ENCODE data around the gene DENND2D.
"Not testable (repeated sequence)": the region's sequence is repeated elsewhere in the genome, so short reads cannot be mapped to it uniquely, and the experiment has no call there.

Gene DENND2D

GRCh38 chr1:111219557-111220286 is 19.3 kb upstream of the DENND2D start:
- Histone ChIP-seq H3K4me3 (ENCODE audit: low read depth, low read length) (no peak overlapping the region), H3K27ac (no peak overlapping the region), H3K27me3 (replicated peaks) (no peaks in the 10 kb centered on the region), H3K36me3 (replicated peaks) (no peaks in the 10 kb centered on the region)
- DNase-seq = no peak
- in situ Hi-C loops (cut with HindIII; ENCODE audit: low pct_ligation_motif_present, low sequenced_read_pairs) = loop anchor here (25.0 kb wide), 1 partner anchor 193 kb away; no protein-coding TSS in a partner anchor
- TF ChIP-seq, protein P1, sequence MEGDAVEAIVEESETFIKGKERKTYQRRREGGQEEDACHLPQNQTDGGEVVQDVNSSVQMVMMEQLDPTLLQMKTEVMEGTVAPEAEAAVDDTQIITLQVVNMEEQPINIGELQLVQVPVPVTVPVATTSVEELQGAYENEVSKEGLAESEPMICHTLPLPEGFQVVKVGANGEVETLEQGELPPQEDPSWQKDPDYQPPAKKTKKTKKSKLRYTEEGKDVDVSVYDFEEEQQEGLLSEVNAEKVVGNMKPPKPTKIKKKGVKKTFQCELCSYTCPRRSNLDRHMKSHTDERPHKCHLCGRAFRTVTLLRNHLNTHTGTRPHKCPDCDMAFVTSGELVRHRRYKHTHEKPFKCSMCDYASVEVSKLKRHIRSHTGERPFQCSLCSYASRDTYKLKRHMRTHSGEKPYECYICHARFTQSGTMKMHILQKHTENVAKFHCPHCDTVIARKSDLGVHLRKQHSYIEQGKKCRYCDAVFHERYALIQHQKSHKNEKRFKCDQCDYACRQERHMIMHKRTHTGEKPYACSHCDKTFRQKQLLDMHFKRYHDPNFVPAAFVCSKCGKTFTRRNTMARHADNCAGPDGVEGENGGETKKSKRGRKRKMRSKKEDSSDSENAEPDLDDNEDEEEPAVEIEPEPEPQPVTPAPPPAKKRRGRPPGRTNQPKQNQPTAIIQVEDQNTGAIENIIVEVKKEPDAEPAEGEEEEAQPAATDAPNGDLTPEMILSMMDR (IDR thresholded peaks at IDR 0.05; ENCODE audit: low read depth, low read length, missing control alignments) = no peak

GRCh38 chr1:111218701-111219556 is 18.5 kb upstream of the DENND2D start:
- Histone ChIP-seq H3K36me3 (replicated peaks) (no peaks in the 10 kb centered on the region), H3K4me3 (ENCODE audit: low read depth, low read length) (no peak overlapping the region), H3K27ac (no peak overlapping the region), H3K27me3 (replicated peaks) (no peaks in the 10 kb centered on the region)
- DNase-seq = no peak
- TF ChIP-seq, protein P1 (IDR thresholded peaks at IDR 0.05; ENCODE audit: low read depth, low read length, missing control alignments) = no peak
- in situ Hi-C loops (cut with HindIII; ENCODE audit: low pct_ligation_motif_present, low sequenced_read_pairs) = loop anchor here (25.0 kb wide), 1 partner anchor 193 kb away; no protein-coding TSS in a partner anchor

DNA sequence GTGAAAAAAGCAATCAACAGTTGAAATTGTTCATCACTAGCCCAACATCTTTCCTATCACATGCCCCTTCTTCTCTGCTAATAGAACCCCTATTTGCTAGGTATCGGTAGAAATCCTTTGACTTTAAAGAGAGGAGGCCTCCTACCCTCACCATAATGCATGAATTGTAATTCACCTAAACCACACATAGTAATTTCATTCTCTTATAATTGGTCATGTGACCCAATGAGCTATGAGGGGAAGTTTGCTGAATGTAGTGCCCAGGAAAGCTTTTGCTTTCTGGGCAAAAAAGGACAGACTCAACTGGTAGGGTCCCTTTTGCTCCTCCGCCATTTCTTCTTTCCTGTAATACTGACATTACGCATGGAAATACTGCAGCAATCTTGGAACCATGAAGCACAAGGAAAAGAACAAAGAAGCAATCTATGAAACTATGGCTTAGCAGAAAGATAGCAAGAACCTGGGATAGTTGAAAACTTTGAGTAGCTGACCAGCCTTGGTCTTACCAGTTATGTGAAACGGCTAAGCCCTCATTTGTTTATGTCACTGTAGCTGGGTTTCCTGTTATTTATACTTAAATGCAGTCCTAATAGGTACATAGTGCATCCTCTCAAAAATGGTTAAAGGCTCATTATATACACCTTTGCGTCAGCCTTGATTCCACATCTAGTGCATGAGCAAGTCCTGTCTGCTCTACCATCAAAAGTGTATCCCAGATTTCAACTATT is 16.9 kb upstream of the DENND2D start:
- no peaks in the 10 kb centered on the region for H3K27me3 ChIP-seq (replicated peaks)
- no peaks in the 10 kb centered on the region for H3K36me3 ChIP-seq (replicated peaks)
- in situ Hi-C loops (cut with HindIII; ENCODE audit: low pct_ligation_motif_present, low sequenced_read_pairs) = loop anchor here (25.0 kb wide), 1 partner anchor 195 kb away; no protein-coding TSS in a partner anchor
- no peak for DNase-seq
- H3K27ac ChIP-seq = no peak overlapping the region
- no peak overlapping the region for H3K4me3 ChIP-seq (ENCODE audit: low read depth, low read length)
- TF ChIP-seq, protein P1 (IDR thresholded peaks at IDR 0.05; ENCODE audit: low read depth, low read length, missing control alignments) = no peak

- in situ Hi-C loops (cut with HindIII; ENCODE audit: low pct_ligation_motif_present, low sequenced_read_pairs) = loop anchor here (25.0 kb wide), 1 partner anchor 196 kb away; no protein-coding TSS in a partner anchor
- TF ChIP-seq, protein P1 (IDR thresholded peaks at IDR 0.05; ENCODE audit: low read depth, low read length, missing control alignments) = no peak
- Histone ChIP-seq H3K36me3 (replicated peaks) (no peaks in the 10 kb centered on the region), H3K27ac (no peak overlapping the region), H3K27me3 (replicated peaks) (no peaks in the 10 kb centered on the region), H3K4me3 (ENCODE audit: low read depth, low read length) (no peak overlapping the region)
- DNase-seq = no peak
Observed at GRCh38 chr1:111216751-111217150, 16.3 kb upstream of the DENND2D start.

GRCh38 chr1:111215285-111215684 is 14.8 kb upstream of the DENND2D start:
- in situ Hi-C loops (cut with HindIII; ENCODE audit: low pct_ligation_motif_present, low sequenced_read_pairs) = loop anchor here (25.0 kb wide), 1 partner anchor 197 kb away; no protein-coding TSS in a partner anchor
- not testable (repeated sequence) for DNase-seq; H3K27me3 ChIP-seq (replicated peaks); H3K36me3 ChIP-seq (replicated peaks); H3K4me3 ChIP-seq (ENCODE audit: low read depth, low read length); H3K27ac ChIP-seq

Data from brain microvascular endothelial cell (primary cell).